Loucy (cell line): ENCODE measurements around the gene TMEM89.

ENCODE experiments used
- CTCF ChIP-seq: fragments of 200-600 bp; sonication (generic); conservative IDR thresholded peaks from 2 replicates; pipeline ENCODE4 v1.5.1; 2014; ENCODE audit warnings: mild to moderate bottlenecking, antibody characterized with exemption, low read length
- EZH2phosphoT487 ChIP-seq: fragments of 200-600 bp; IDR thresholded peaks from 2 replicates; pipeline ENCODE4 v1.6.1; 2018; ENCODE audit warnings: antibody characterized with exemption, mild to moderate bottlenecking, moderate library complexity, borderline replicate concordance

- peak; percentile 59 for TF ChIP-seq CTCF
- no peak for TF ChIP-seq EZH2phosphoT487
Measured at GRCh38 chr3:48609088-48610005, 12.2 kb downstream of the TMEM89 start, which contains the start of gene UQCRC1.
